SK-N-SH (cell line): ENCODE measurements around the gene FLYWCH1. TPM values are rescaled to one million over a fixed set of nuclear protein-coding genes. Genes with fewer than 3 reads are reported as not detected.

Source experiments
- CTCF ChIA-PET: fragments of 300-600, 350-600 bp; formaldehyde crosslinking; extraction: SDS; loops from one replicate; lab custom pipeline; 2021; lab: Yijun Ruan, JAX
- POLR2A ChIA-PET: fragments of 350-600 bp; sonication (Branson Sonifier 250); formaldehyde crosslinking; extraction: SDS; loops from one replicate; lab custom pipeline; 2020; ENCODE audit warnings: antibody characterized with exemption, inconsistent platforms; lab: Yijun Ruan, JAX
- DNase-seq: peaks from one replicate; pipeline ENCODE4 v3.0.0; 2012
- H2AFZ ChIP-seq: fragments of 200-600 bp; sonication (generic); 2 replicates; pipeline ENCODE4 v1.8.1; 2016; ENCODE audit warnings: antibody characterized with exemption, mild to moderate bottlenecking, low read depth
- H3F3A ChIP-seq: fragments of 200-600 bp; sonication (generic); replicated peaks from 2 replicates; pipeline ENCODE3; 2016; ENCODE audit warnings: antibody characterized with exemption, mild to moderate bottlenecking; ENCODE audit not compliant: insufficient read depth
- H3K27ac ChIP-seq, 2 experiments: fragments of 200-500 bp in 1 of 2; fragments of 200-600 bp in 1 of 2; sonication (Bioruptor generic) in 1 of 2; sonication (generic), shearing (Covaris generic) in 1 of 2; 2 replicates each; pipeline versions ENCODE4 v1.5.1 to v1.6.1; 2014 to 2016; ENCODE audit warnings: low read depth in 2 of 2, inconsistent platforms in 1 of 2, low read length in 1 of 2, mild to moderate bottlenecking in 1 of 2, mixed read lengths in 1 of 2
- H3K27me3 ChIP-seq: fragments of 200-600 bp; sonication (generic), shearing (Covaris generic); 2 replicates; pipeline ENCODE4 v1.6.1; 2016; ENCODE audit warnings: mixed run types; ENCODE audit not compliant: insufficient read depth
- H3K36me3 ChIP-seq, 2 experiments: fragments of 200-500 bp in 1 of 2; fragments of 200-600 bp in 1 of 2; sonication (Bioruptor generic) in 1 of 2; sonication (generic) in 1 of 2; replicated peaks in 1 of 2; 2 replicates each; pipeline versions ENCODE3 to v1.5.1; 2014 to 2016; ENCODE audit warnings: low read length in 1 of 2, mild to moderate bottlenecking in 1 of 2; ENCODE audit not compliant: insufficient read depth in 2 of 2, control insufficient read depth in 1 of 2
- H3K4me1 ChIP-seq, 2 experiments: fragments of 200-500 bp in 1 of 2; fragments of 200-600 bp in 1 of 2; sonication (Bioruptor generic) in 1 of 2; sonication (generic), shearing (Covaris generic) in 1 of 2; 2 replicates each; pipeline versions ENCODE4 v1.5.1 to v1.6.1; 2014 to 2016; ENCODE audit warnings: low read depth in 1 of 2, low read length in 1 of 2, mixed run types in 1 of 2; ENCODE audit not compliant: insufficient read depth in 2 of 2, control insufficient read depth in 1 of 2
- H3K4me2 ChIP-seq: fragments of 200-600 bp; sonication (generic), shearing (Covaris generic); 2 replicates; pipeline ENCODE4 v1.6.1; 2017; ENCODE audit warnings: mixed run types
- H3K4me3 ChIP-seq, 2 experiments: fragments of 200-500 bp in 1 of 2; fragments of 200-600 bp in 1 of 2; sonication (Bioruptor generic) in 1 of 2; sonication (generic), shearing (Covaris generic) in 1 of 2; 2 replicates each; pipeline versions ENCODE4 v1.5.1 to v1.8.1; 2014 to 2016; ENCODE audit warnings: low read depth in 2 of 2, inconsistent platforms in 1 of 2, low read length in 1 of 2, mild to moderate bottlenecking in 1 of 2, mixed read lengths in 1 of 2, moderate library complexity in 1 of 2
- H3K79me2 ChIP-seq: fragments of 200-600 bp; sonication (generic); 2 replicates; pipeline ENCODE4 v1.8.1; 2017; ENCODE audit warnings: mild to moderate bottlenecking; ENCODE audit not compliant: insufficient read depth
- H3K9ac ChIP-seq: fragments of 200-600 bp; sonication (generic); 2 replicates; pipeline ENCODE4 v1.6.1; 2017; ENCODE audit warnings: mixed run types
- H3K9me2 ChIP-seq: fragments of 200-600 bp; sonication (generic); 2 replicates; pipeline ENCODE4 v1.6.1; 2017; ENCODE audit warnings: mixed run types
- H3K9me3 ChIP-seq: fragments of 200-600 bp; sonication (generic); 2 replicates; pipeline ENCODE4 v1.6.1; 2017; ENCODE audit warnings: mixed run types, mild to moderate bottlenecking, moderate library complexity
- H4K20me1 ChIP-seq: fragments of 200-600 bp; sonication (generic); 2 replicates; pipeline ENCODE4 v1.6.1; 2017; ENCODE audit warnings: mild to moderate bottlenecking, mixed run types; ENCODE audit not compliant: insufficient read depth
- EP300 ChIP-seq, 2 experiments: IDR thresholded peaks; 2 replicates each; pipeline versions ENCODE4 v1.4.0 to v1.6.1; 2012; ENCODE audit warnings: borderline replicate concordance in 1 of 2, low read depth in 1 of 2, low read length in 1 of 2
- FOSL2 ChIP-seq: IDR thresholded peaks from 2 replicates; pipeline ENCODE4 v1.4.0; 2012; ENCODE audit warnings: low read depth, mild to moderate bottlenecking, moderate library complexity, borderline replicate concordance
- FOXM1 ChIP-seq: IDR thresholded peaks from 2 replicates; pipeline ENCODE4 v1.4.0; 2012; ENCODE audit warnings: low read depth, mild to moderate bottlenecking
- GABPA ChIP-seq: IDR thresholded peaks from 2 replicates; pipeline ENCODE4 v1.4.0; 2012; ENCODE audit warnings: low read depth, mild to moderate bottlenecking
- GATA2 ChIP-seq: sonication (generic); formaldehyde crosslinking; IDR thresholded peaks from 2 replicates; pipeline ENCODE4 v1.5.0; 2020; ENCODE audit warnings: mild to moderate bottlenecking, missing genetic modification reagents
- JUND ChIP-seq: IDR thresholded peaks from 2 replicates; pipeline ENCODE4 v1.4.0; 2012
- MAX ChIP-seq: IDR thresholded peaks from 2 replicates; pipeline ENCODE4 v1.4.0; 2012; ENCODE audit warnings: low read depth
- MEF2A ChIP-seq: IDR thresholded peaks from 2 replicates; pipeline ENCODE4 v1.4.0; 2012; ENCODE audit warnings: low read depth, borderline replicate concordance
- PBX3 ChIP-seq: IDR thresholded peaks from 2 replicates; pipeline ENCODE4; 2012
- POLR2AphosphoS5 ChIP-seq: IDR thresholded peaks from 2 replicates; pipeline ENCODE4 v1.6.1; 2012; ENCODE audit warnings: low read depth, low read length
- RCOR1 ChIP-seq: fragments of 150-350 bp; IDR thresholded peaks from 2 replicates; pipeline ENCODE4 v1.6.1; 2017; ENCODE audit warnings: antibody characterized with exemption, low read length
- RXRA ChIP-seq: IDR thresholded peaks from 2 replicates; pipeline ENCODE4 v1.4.0; 2012; ENCODE audit warnings: low read depth, mild to moderate bottlenecking, borderline replicate concordance
- SIN3A ChIP-seq: IDR thresholded peaks from 2 replicates; pipeline ENCODE4 v1.6.1; 2012; ENCODE audit warnings: low read depth, mild to moderate bottlenecking, low read length, moderate library complexity, borderline replicate concordance
- TEAD4 ChIP-seq: IDR thresholded peaks from 2 replicates; pipeline ENCODE4 v1.4.0; 2012; ENCODE audit warnings: mild to moderate bottlenecking, borderline replicate concordance; ENCODE audit not compliant: insufficient read depth
- YY1 ChIP-seq: IDR thresholded peaks from 2 replicates; pipeline ENCODE4 v1.4.0; 2012; ENCODE audit warnings: low read depth, mild to moderate bottlenecking
- WGBS: methylation state at CpG from one replicate; pipeline ENCODE4 v1.1.6; 2017; ENCODE audit warnings: low lambda C conversion rate; 5-methylcytosine and 5-hydroxymethylcytosine counted together
- polyA plus RNA-seq, 3 experiments: library from polyadenylated mRNA; depleted of rRNA; stranded (reverse); fragments of >200 nt; gene quantifications; 2 replicates each; pipeline ENCODE4 v1.2.3, GENCODE V29; 2012
- TF ChIP-seq, protein P1 (sequence below): fragments of 200-600 bp; sonication (generic); IDR thresholded peaks from 2 replicates; pipeline ENCODE4 v1.6.1; 2017; ENCODE audit warnings: antibody characterized with exemption, mild to moderate bottlenecking, moderate library complexity
- TF ChIP-seq, protein P2 (sequence below): IDR thresholded peaks from 2 replicates; pipeline ENCODE4 v1.6.1; 2012; ENCODE audit warnings: mild to moderate bottlenecking, low read depth, low read length, moderate library complexity
- TF ChIP-seq, protein P3 (sequence below): IDR thresholded peaks from 2 replicates; pipeline ENCODE4 v1.4.0; 2012; ENCODE audit warnings: low read depth, borderline replicate concordance

FLYWCH1 gene
- polyA plus RNA-seq, 1 of the 3 experiments (the other 2 are of a cell fraction): 30.1 TPM

DNA sequence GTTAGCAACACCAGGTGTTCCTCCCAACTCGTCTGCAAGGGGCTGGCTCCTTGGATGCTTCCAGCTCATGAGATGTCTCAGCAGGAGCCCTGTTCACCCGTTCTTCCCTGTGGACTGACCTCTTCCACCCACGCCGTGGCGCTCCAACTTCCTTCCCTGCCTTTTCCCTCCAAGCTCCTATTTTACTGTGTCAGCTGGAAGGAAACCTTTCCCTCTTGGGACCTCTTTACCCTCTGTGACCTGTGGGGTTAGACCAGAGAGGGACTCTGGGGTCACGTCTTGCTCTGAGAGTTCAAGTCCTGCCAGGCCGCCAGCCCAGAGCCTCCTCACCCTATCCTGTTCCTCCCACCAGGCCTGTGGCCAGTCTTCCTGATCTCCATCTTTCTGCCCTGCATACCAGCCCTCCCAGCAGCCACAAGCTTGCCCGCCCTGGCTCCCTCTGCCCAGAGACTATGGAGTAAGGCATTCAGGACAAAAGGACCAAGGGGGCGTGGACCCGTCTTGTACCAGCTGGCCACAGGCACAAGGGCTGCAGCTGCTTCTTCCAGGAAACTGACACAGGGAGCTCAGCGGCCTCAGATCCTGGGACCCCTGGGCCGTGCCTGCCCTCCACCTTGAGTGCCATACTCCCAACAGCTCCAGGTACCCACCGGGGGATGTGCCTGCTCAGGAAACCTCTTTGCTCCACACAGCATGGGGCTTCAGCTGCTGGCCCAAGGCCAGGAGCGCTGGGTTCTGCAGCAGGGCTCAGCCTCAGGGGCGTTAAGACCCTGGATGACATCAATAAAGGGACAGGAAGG is 60.5 kb downstream of the FLYWCH1 start:
- ChIA-PET POLR2A (no interaction called here), CTCF (interaction anchor here (0.5 to 2.3 kb wide), 8 partner anchors 9 to 59 kb away, joined by 3 to 12 read pairs (median 4); partner anchors contain the start of gene KREMEN2)
- no peak overlapping the region; a peak in 1 of 4 replicates for H3K27ac ChIP-seq
- no peaks in the 10 kb centered on the region for H3K36me3 ChIP-seq
- H2AFZ ChIP-seq: no peak overlapping the region
- WGBS: 76% methylated on average over 11 of the region's 15 CpGs
- H3F3A ChIP-seq: peaks cover 8% of the 10 kb centered on the region
- no peaks in the 10 kb centered on the region; the same call in 1 of the 2 replicates for H3K79me2 ChIP-seq
- H3K27me3 ChIP-seq: no peaks in the 10 kb centered on the region
- H3K9me3 ChIP-seq: no peaks in the 10 kb centered on the region
- H3K4me3 ChIP-seq: no peak overlapping the region
- H3K9me2 ChIP-seq: no peaks in the 10 kb centered on the region
- H3K9ac ChIP-seq: no peak overlapping the region
- H4K20me1 ChIP-seq: peaks cover 31% of the 10 kb centered on the region; the same call in 1 of the 2 replicates
- H3K4me2 ChIP-seq: no peak overlapping the region
- DNase-seq: no peak
- peaks cover 0 to 36% of the 10 kb centered on the region in 2 experiments; a peak in 1 of 4 replicates for H3K4me1 ChIP-seq
- no peak for TF ChIP-seq TEAD4
- no peak for TF ChIP-seq FOSL2
- TF ChIP-seq, protein P1, sequence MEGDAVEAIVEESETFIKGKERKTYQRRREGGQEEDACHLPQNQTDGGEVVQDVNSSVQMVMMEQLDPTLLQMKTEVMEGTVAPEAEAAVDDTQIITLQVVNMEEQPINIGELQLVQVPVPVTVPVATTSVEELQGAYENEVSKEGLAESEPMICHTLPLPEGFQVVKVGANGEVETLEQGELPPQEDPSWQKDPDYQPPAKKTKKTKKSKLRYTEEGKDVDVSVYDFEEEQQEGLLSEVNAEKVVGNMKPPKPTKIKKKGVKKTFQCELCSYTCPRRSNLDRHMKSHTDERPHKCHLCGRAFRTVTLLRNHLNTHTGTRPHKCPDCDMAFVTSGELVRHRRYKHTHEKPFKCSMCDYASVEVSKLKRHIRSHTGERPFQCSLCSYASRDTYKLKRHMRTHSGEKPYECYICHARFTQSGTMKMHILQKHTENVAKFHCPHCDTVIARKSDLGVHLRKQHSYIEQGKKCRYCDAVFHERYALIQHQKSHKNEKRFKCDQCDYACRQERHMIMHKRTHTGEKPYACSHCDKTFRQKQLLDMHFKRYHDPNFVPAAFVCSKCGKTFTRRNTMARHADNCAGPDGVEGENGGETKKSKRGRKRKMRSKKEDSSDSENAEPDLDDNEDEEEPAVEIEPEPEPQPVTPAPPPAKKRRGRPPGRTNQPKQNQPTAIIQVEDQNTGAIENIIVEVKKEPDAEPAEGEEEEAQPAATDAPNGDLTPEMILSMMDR: no peak
- TF ChIP-seq SIN3A: no peak
- TF ChIP-seq, protein P2, sequence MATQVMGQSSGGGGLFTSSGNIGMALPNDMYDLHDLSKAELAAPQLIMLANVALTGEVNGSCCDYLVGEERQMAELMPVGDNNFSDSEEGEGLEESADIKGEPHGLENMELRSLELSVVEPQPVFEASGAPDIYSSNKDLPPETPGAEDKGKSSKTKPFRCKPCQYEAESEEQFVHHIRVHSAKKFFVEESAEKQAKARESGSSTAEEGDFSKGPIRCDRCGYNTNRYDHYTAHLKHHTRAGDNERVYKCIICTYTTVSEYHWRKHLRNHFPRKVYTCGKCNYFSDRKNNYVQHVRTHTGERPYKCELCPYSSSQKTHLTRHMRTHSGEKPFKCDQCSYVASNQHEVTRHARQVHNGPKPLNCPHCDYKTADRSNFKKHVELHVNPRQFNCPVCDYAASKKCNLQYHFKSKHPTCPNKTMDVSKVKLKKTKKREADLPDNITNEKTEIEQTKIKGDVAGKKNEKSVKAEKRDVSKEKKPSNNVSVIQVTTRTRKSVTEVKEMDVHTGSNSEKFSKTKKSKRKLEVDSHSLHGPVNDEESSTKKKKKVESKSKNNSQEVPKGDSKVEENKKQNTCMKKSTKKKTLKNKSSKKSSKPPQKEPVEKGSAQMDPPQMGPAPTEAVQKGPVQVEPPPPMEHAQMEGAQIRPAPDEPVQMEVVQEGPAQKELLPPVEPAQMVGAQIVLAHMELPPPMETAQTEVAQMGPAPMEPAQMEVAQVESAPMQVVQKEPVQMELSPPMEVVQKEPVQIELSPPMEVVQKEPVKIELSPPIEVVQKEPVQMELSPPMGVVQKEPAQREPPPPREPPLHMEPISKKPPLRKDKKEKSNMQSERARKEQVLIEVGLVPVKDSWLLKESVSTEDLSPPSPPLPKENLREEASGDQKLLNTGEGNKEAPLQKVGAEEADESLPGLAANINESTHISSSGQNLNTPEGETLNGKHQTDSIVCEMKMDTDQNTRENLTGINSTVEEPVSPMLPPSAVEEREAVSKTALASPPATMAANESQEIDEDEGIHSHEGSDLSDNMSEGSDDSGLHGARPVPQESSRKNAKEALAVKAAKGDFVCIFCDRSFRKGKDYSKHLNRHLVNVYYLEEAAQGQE: no peak
- TF ChIP-seq RCOR1: no peak
- no peak for TF ChIP-seq JUND
- TF ChIP-seq MEF2A: no peak
- no peak for TF ChIP-seq YY1
- TF ChIP-seq POLR2AphosphoS5: no peak
- no peak for TF ChIP-seq EP300 (IDR thresholded peaks at IDR 0.05; ENCODE audit: borderline replicate concordance in 1 of 2, low read depth in 1 of 2, low read length in 1 of 2)
- no peak for TF ChIP-seq GABPA
- TF ChIP-seq, protein P3, sequence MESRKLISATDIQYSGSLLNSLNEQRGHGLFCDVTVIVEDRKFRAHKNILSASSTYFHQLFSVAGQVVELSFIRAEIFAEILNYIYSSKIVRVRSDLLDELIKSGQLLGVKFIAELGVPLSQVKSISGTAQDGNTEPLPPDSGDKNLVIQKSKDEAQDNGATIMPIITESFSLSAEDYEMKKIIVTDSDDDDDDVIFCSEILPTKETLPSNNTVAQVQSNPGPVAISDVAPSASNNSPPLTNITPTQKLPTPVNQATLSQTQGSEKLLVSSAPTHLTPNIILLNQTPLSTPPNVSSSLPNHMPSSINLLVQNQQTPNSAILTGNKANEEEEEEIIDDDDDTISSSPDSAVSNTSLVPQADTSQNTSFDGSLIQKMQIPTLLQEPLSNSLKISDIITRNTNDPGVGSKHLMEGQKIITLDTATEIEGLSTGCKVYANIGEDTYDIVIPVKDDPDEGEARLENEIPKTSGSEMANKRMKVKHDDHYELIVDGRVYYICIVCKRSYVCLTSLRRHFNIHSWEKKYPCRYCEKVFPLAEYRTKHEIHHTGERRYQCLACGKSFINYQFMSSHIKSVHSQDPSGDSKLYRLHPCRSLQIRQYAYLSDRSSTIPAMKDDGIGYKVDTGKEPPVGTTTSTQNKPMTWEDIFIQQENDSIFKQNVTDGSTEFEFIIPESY: no peak
- no peak for TF ChIP-seq GATA2 (CRISPR knock-in tag)
- no peak for TF ChIP-seq MAX
- no peak for TF ChIP-seq PBX3
- TF ChIP-seq FOXM1: no peak
- TF ChIP-seq RXRA: no peak
